Keratinocyte (primary cell): ENCODE data around the gene TBC1D14. TPM values are rescaled to one million over a fixed set of nuclear protein-coding genes. Genes with fewer than 3 reads are reported as not detected.

Experiments used
- DNase-seq: peaks from one replicate; pipeline ENCODE4 v3.0.0-alpha.2; 2011; ENCODE audit warnings: low read depth, missing footprints, low spot score
- FAIRE-seq: peaks from 2 replicates; lab custom pipeline; 2011; peaks lifted over from hg19 to GRCh38; lab: Jason Lieb, UNC
- H2AFZ ChIP-seq: 2 replicates; pipeline ENCODE4 v1.6.0; 2012; ENCODE audit warnings: low read length, control low read depth, inconsistent platforms; ENCODE audit not compliant: control insufficient read depth
- H3K27ac ChIP-seq: 2 replicates; pipeline ENCODE4 v1.5.1; 2011; ENCODE audit warnings: low read length; ENCODE audit not compliant: control insufficient read depth, insufficient read depth
- H3K27me3 ChIP-seq: 3 replicates; pipeline ENCODE4 v1.6.0; 2011; ENCODE audit warnings: low read length; ENCODE audit not compliant: control insufficient read depth, insufficient read depth; ENCODE audit errors: extremely low read depth
- H3K36me3 ChIP-seq, 2 experiments: 2 replicates in 1 of 2; 3 replicates in 1 of 2; pipeline ENCODE4 v1.5.1; 2011; ENCODE audit warnings: low read length in 2 of 2, mild to moderate bottlenecking in 1 of 2; ENCODE audit not compliant: control insufficient read depth in 2 of 2, insufficient read depth in 2 of 2; ENCODE audit errors: extremely low read depth in 1 of 2
- H3K4me1 ChIP-seq: 3 replicates; pipeline ENCODE4 v1.5.1; 2011; ENCODE audit warnings: low read length; ENCODE audit not compliant: control insufficient read depth, insufficient read depth; ENCODE audit errors: extremely low read depth
- H3K4me2 ChIP-seq: 3 replicates; pipeline ENCODE4 v1.6.0; 2011; ENCODE audit warnings: low read depth, low read length; ENCODE audit not compliant: control insufficient read depth, insufficient read depth; ENCODE audit errors: extremely low read depth
- H3K4me3 ChIP-seq, 3 experiments: fragments of 200-600 bp in 1 of 3; sonication (generic) in 1 of 3; 2 replicates in 2 of 3; 3 replicates in 1 of 3; pipeline ENCODE4 v1.5.1; 2011 to 2016; ENCODE audit warnings: low read length in 3 of 3, mild to moderate bottlenecking in 3 of 3, control low read depth in 2 of 3, inconsistent platforms in 1 of 3, low read depth in 1 of 3, mixed read lengths in 1 of 3, mixed run types in 1 of 3, moderate library complexity in 1 of 3; ENCODE audit not compliant: control insufficient read depth in 2 of 3, insufficient read depth in 2 of 3; ENCODE audit errors: extremely low read depth in 1 of 3
- H3K79me2 ChIP-seq: 2 replicates; pipeline ENCODE4 v1.6.0; 2012; ENCODE audit warnings: low read length; ENCODE audit not compliant: control insufficient read depth, insufficient read depth
- H3K9ac ChIP-seq: 3 replicates; pipeline ENCODE4 v1.6.0; 2011; ENCODE audit warnings: low read length; ENCODE audit not compliant: control insufficient read depth, insufficient read depth; ENCODE audit errors: extremely low read depth
- H3K9me1 ChIP-seq: 3 replicates; pipeline ENCODE4 v1.6.0; 2011; ENCODE audit warnings: low read length; ENCODE audit not compliant: control insufficient read depth, insufficient read depth; ENCODE audit errors: extremely low read depth
- H3K9me3 ChIP-seq: 2 replicates; pipeline ENCODE4 v1.5.1; 2012; ENCODE audit warnings: low read depth, low read length; ENCODE audit not compliant: control insufficient read depth
- H4K20me1 ChIP-seq: 3 replicates; pipeline ENCODE4 v1.6.0; 2011; ENCODE audit warnings: low read length; ENCODE audit not compliant: control insufficient read depth, insufficient read depth; ENCODE audit errors: extremely low read depth
- EZH2 ChIP-seq: IDR thresholded peaks from one replicate; pipeline ENCODE4 v1.6.1; 2012; ENCODE audit warnings: inconsistent platforms, mild to moderate bottlenecking, low read length, moderate library complexity
- dilution Hi-C: fragments of 300-500 bp; cut with MboI; formaldehyde crosslinking; loops from one replicate; pipeline ENCODE4 v1.7.0; 2020; ENCODE audit warnings: low sequenced_read_pairs; ENCODE audit not compliant: extremely low pct_ligation_motif_present
- polyA plus RNA-seq, 5 experiments: library from polyadenylated mRNA; depleted of rRNA in 3 of 5; stranded (reverse) in 3 of 5; stranded (forward) in 1 of 5; unstranded in 1 of 5; fragments of >200 nt; gene quantifications; 1 replicate in 1 of 5; 2 replicates in 3 of 5; 3 replicates in 1 of 5; pipeline versions ENCODE4 v1.2.1 to v1.2.3, GENCODE V29; 2011 to 2012; ENCODE audit warnings: missing spikeins in 2 of 5, low read depth in 1 of 5, low replicate concordance in 1 of 5
- TF ChIP-seq, protein P1 (sequence below), 3 experiments: IDR thresholded peaks in 1 of 3; conservative IDR thresholded peaks in 1 of 3; optimal IDR thresholded peaks in 1 of 3; 2 replicates in 2 of 3; 3 replicates in 1 of 3; pipeline versions ENCODE3 to v1.5.1; 2011; ENCODE audit warnings: low read length in 3 of 3, mild to moderate bottlenecking in 3 of 3, moderate library complexity in 2 of 3, control low read depth in 1 of 3, inconsistent platforms in 1 of 3; ENCODE audit not compliant: insufficient read depth in 2 of 3; ENCODE audit errors: extremely low read depth in 1 of 3

TBC1D14 gene
- polyA plus RNA-seq, 1 donor (not counting 4 experiments of a cell fraction or from before 2014, with no cell fraction given) = 55.1 TPM

DNA sequence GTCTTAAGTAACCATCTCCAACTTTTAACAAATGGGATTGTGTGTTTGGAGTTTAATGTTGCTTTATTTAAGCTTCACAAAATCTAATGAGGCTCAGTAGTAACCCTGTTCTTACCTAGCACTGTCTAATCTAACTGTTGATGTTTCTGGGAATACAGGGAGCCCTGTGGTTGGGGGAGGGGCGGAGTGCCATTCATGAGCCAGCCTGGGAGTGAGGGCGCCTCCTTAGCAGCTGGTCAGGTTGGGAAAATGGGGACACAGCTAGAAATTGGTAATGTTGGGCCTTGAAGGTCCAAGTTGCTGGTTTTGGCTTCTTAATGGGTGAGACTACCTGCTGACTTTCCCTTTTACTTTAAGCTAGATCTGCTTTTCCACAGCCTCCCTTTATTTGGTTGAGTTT is 110.7 kb downstream of the TBC1D14 start:
- TF ChIP-seq, protein P1, sequence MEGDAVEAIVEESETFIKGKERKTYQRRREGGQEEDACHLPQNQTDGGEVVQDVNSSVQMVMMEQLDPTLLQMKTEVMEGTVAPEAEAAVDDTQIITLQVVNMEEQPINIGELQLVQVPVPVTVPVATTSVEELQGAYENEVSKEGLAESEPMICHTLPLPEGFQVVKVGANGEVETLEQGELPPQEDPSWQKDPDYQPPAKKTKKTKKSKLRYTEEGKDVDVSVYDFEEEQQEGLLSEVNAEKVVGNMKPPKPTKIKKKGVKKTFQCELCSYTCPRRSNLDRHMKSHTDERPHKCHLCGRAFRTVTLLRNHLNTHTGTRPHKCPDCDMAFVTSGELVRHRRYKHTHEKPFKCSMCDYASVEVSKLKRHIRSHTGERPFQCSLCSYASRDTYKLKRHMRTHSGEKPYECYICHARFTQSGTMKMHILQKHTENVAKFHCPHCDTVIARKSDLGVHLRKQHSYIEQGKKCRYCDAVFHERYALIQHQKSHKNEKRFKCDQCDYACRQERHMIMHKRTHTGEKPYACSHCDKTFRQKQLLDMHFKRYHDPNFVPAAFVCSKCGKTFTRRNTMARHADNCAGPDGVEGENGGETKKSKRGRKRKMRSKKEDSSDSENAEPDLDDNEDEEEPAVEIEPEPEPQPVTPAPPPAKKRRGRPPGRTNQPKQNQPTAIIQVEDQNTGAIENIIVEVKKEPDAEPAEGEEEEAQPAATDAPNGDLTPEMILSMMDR (optimal IDR thresholded peaks at IDR 0.05 in 1 of 3, IDR thresholded peaks at IDR 0.05 in 1 of 3, conservative IDR thresholded peaks at IDR 0.05 in 1 of 3; ENCODE audit: extremely low read depth in 1 of 3, insufficient read depth in 2 of 3, low read length in 3 of 3) = no peak
- TF ChIP-seq EZH2 = no peak
- DNase-seq (no peak), FAIRE-seq (no peak)
- Histone ChIP-seq H4K20me1 (no peaks in the 10 kb centered on the region), H3K9me3 (no peaks in the 10 kb centered on the region), H3K9me1 (no peaks in the 10 kb centered on the region), H3K27me3 (no peaks in the 10 kb centered on the region), H3K79me2 (peaks cover 6% of the 10 kb centered on the region), H3K4me2 (no peak overlapping the region), H3K27ac (no peak overlapping the region), H3K4me1 (peaks cover 10% of the 10 kb centered on the region), H3K9ac (no peak overlapping the region), H2AFZ (no peak overlapping the region), H3K4me3 (no peak overlapping the region), H3K36me3 (peaks cover 37 to 52% of the 10 kb centered on the region in 2 experiments)
- dilution Hi-C loops = no loop called here

DNA sequence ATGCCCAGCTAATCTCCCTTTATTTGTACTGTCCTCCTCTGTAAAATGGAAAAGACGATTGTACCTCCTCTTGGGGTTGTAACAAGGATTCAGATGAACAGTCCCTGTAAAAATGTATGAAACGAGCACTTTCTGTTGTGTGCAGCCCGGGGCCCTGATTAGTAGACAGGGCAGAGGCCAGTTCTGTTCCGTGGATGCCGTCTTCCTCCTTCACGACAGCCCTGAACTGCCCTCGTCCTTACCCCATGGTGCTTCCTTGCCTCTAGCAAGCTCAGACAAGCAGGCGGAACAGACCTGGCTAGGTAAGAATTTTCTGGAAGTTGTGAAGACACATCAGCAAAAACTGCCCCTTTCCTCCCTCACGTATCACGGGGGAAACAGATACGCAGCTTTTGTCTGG is 111.2 kb downstream of the TBC1D14 start:
- Histone ChIP-seq H3K79me2 (peaks cover 6% of the 10 kb centered on the region), H2AFZ (no peak overlapping the region), H3K36me3 (peaks cover 37 to 52% of the 10 kb centered on the region in 2 experiments), H3K27ac (no peak overlapping the region), H3K9me1 (no peaks in the 10 kb centered on the region), H3K27me3 (no peaks in the 10 kb centered on the region), H3K4me2 (no peak overlapping the region), H3K9me3 (no peaks in the 10 kb centered on the region), H3K4me3 (no peak overlapping the region), H4K20me1 (no peaks in the 10 kb centered on the region), H3K4me1 (peaks cover 10% of the 10 kb centered on the region), H3K9ac (no peak overlapping the region)
- dilution Hi-C loops = no loop called here
- DNase-seq = no peak
- TF ChIP-seq EZH2 = no peak
- TF ChIP-seq, protein P1 (optimal IDR thresholded peaks at IDR 0.05 in 1 of 3, IDR thresholded peaks at IDR 0.05 in 1 of 3, conservative IDR thresholded peaks at IDR 0.05 in 1 of 3; ENCODE audit: extremely low read depth in 1 of 3, insufficient read depth in 2 of 3, low read length in 3 of 3) = no peak
- FAIRE-seq = no peak
